B cell (primary cell): ENCODE results near the gene BCL2. TPM values are rescaled to one million over a fixed set of nuclear protein-coding genes. Genes with fewer than 3 reads are reported as not detected.
A peak's percentile ranks its signal among the peaks of the same experiment; 100 is the strongest.

Source experiments
- ATAC-seq: fragments of 200-7000 bp; cut with Tn5 transposase; one replicate; pipeline ENCODE4 v1.10.0; 2021; ENCODE audit warnings: low read depth, mild to moderate bottlenecking, moderate number of reproducible peaks, moderate library complexity
- CTCF ChIA-PET: fragments of 350-600 bp; sonication (Branson Sonifier 250); formaldehyde crosslinking; loops from one replicate; lab custom pipeline; 2021; ENCODE audit warnings: antibody characterized with exemption, inconsistent platforms; lab: Charles Lee
- POLR2A ChIA-PET: fragments of 350-600 bp; sonication (Branson Sonifier 250); formaldehyde crosslinking; loops from one replicate; lab custom pipeline; 2021; ENCODE audit warnings: antibody characterized with exemption; lab: Charles Lee
- DNase-seq: peaks from one replicate; pipeline ENCODE4 v3.0.0; 2013
- H2AFZ ChIP-seq: 2 replicates; pipeline ENCODE4 v1.6.1; 2012; ENCODE audit warnings: mild to moderate bottlenecking, low read depth, low read length; ENCODE audit not compliant: insufficient read depth, poor library complexity, severe bottlenecking
- H3K27ac ChIP-seq, 2 donors: 1 replicate in 1 of 2; 2 replicates in 1 of 2; pipeline ENCODE4 v1.5.1; 2012 to 2013; ENCODE audit warnings: low read length in 2 of 2, mild to moderate bottlenecking in 2 of 2, moderate library complexity in 1 of 2
- H3K27me3 ChIP-seq, 4 experiments: fragments of 200-600 bp in 1 of 4; sonication (generic) in 1 of 4; replicated peaks in 1 of 4; 1 replicate in 2 of 4; 2 replicates in 2 of 4; pipeline versions ENCODE4 v1.6.1 to v1.7.0; 2013 to 2016; ENCODE audit warnings: low read length in 3 of 4, mild to moderate bottlenecking in 2 of 4, mixed read lengths in 1 of 4, moderate library complexity in 1 of 4; ENCODE audit not compliant: insufficient read depth in 4 of 4, control insufficient read depth in 3 of 4; ENCODE audit errors: control extremely low read depth in 1 of 4
- H3K36me3 ChIP-seq, 2 experiments: replicated peaks in 1 of 2; 1 replicate in 1 of 2; 2 replicates in 1 of 2; pipeline versions ENCODE4 v1.6.1 to v1.7.1; 2013; ENCODE audit warnings: low read length in 1 of 2; ENCODE audit not compliant: insufficient read depth in 2 of 2, control insufficient read depth in 1 of 2; ENCODE audit errors: control extremely low read depth in 1 of 2, extremely low read depth in 1 of 2
- H3K4me1 ChIP-seq, 2 donors: fragments of 200-600 bp in 1 of 2; sonication (generic) in 1 of 2; 1 replicate in 1 of 2; 2 replicates in 1 of 2; pipeline versions ENCODE4 v1.5.1 to v1.6.1; 2013 to 2017; ENCODE audit warnings: low read length in 2 of 2; ENCODE audit not compliant: control insufficient read depth in 2 of 2, insufficient read depth in 2 of 2
- H3K4me2 ChIP-seq: replicated peaks from 2 replicates; pipeline ENCODE3; 2012; ENCODE audit warnings: mild to moderate bottlenecking, low read depth, low read length; ENCODE audit not compliant: poor library complexity, severe bottlenecking
- H3K4me3 ChIP-seq, 5 experiments: fragments of 200-600 bp in 1 of 5; sonication (generic) in 1 of 5; 1 replicate in 3 of 5; 2 replicates in 2 of 5; pipeline versions ENCODE4 v1.5.1 to v1.7.0; 2011 to 2016; ENCODE audit warnings: low read length in 4 of 5, mild to moderate bottlenecking in 4 of 5, low read depth in 2 of 5, control low read depth in 1 of 5, moderate library complexity in 1 of 5; ENCODE audit not compliant: insufficient read depth in 1 of 5; ENCODE audit errors: control extremely low read depth in 1 of 5, extremely low read depth in 1 of 5
- H3K79me2 ChIP-seq: fragments of 200-600 bp; sonication (generic); one replicate; pipeline ENCODE4 v1.6.0; 2016; ENCODE audit warnings: low read length; ENCODE audit not compliant: control insufficient read depth, insufficient read depth
- H3K9ac ChIP-seq: fragments of 200-600 bp; sonication (generic); 2 replicates; pipeline ENCODE4 v1.6.1; 2017; ENCODE audit warnings: mild to moderate bottlenecking, low read length, moderate library complexity
- H3K9me3 ChIP-seq, 3 donors: one replicate each; pipeline versions ENCODE4 v1.6.1 to v1.7.1; 2013; ENCODE audit warnings: low read length in 2 of 3; ENCODE audit not compliant: control insufficient read depth in 2 of 3, insufficient read depth in 1 of 3; ENCODE audit errors: control extremely low read depth in 1 of 3
- H4K20me1 ChIP-seq: 2 replicates; pipeline ENCODE4 v1.6.0; 2012; ENCODE audit warnings: mild to moderate bottlenecking, low read length; ENCODE audit not compliant: insufficient read depth, control insufficient read depth, poor library complexity, severe bottlenecking
- H3K27ac Mint-ChIP-seq: one replicate; pipeline ENCODE4 v1.8.0; 2021; ENCODE audit warnings: mixed read lengths
- H3K27me3 Mint-ChIP-seq: one replicate; pipeline ENCODE4 v1.8.0; 2021; ENCODE audit warnings: mixed read lengths
- H3K4me1 Mint-ChIP-seq: one replicate; pipeline ENCODE4 v1.8.0; 2021; ENCODE audit warnings: mixed read lengths
- H3K4me3 Mint-ChIP-seq: one replicate; pipeline ENCODE4 v1.8.0; 2021; ENCODE audit warnings: mixed read lengths
- H3K9me3 Mint-ChIP-seq: one replicate; pipeline ENCODE4 v1.8.0; 2022; ENCODE audit warnings: mixed read lengths; ENCODE audit not compliant: insufficient read depth
- CTCF ChIP-seq: fragments of 200-600 bp; IDR thresholded peaks from one replicate; pipeline ENCODE4 v1.8.0; 2022; ENCODE audit warnings: antibody characterized with exemption, mild to moderate bottlenecking
- EZH2 ChIP-seq: IDR thresholded peaks from 2 replicates; pipeline ENCODE4 v1.6.1; 2012; ENCODE audit warnings: borderline replicate concordance, low read depth, mild to moderate bottlenecking, moderate library complexity, low read length; ENCODE audit not compliant: insufficient read depth, poor library complexity, severe bottlenecking
- WGBS: methylation state at CpG from one replicate; pipeline ENCODE4 v1.1.5; 2013; ENCODE audit warnings: missing lambda C conversion rate; ENCODE audit not compliant: insufficient coverage; 5-methylcytosine and 5-hydroxymethylcytosine counted together
- intact Hi-C: fragments of 100-400 bp; cut with micrococcal nuclease; formaldehyde crosslinking; loops from one replicate; pipeline ENCODE4 v1.10.0; 2022
- polyA plus RNA-seq: library from polyadenylated mRNA; depleted of rRNA; stranded (reverse); fragments of >200 nt; gene quantifications from 2 replicates; pipeline ENCODE4 v1.2.3, GENCODE V29; 2012
- total RNA-seq, 2 donors: library from RNA; stranded (reverse); fragments of 120-200 nt in 1 of 2; gene quantifications; 1 replicate in 1 of 2; 2 replicates in 1 of 2; pipeline versions ENCODE4 v1.2.3 to v1.2.4, GENCODE V29; 2013 to 2022

Gene BCL2
- total and polyA plus RNA-seq, 2 donors (not counting 1 experiment from before 2014, with no cell fraction given) = 27.6 to 144 TPM

GRCh38 chr18:63173983-63174382 is 145.6 kb downstream of the BCL2 start:
- intact Hi-C loops = no loop called here

GRCh38 chr18:63169853-63170252 is 149.7 kb downstream of the BCL2 start:
- ChIA-PET CTCF (no interaction called here), POLR2A (no interaction called here)
- H4K20me1 ChIP-seq = no peaks in the 10 kb centered on the region
- H3K36me3 ChIP-seq = peaks cover 0 to 5% of the 10 kb centered on the region in 2 experiments
- H3K27ac ChIP-seq = no peak overlapping the region
- Mint-ChIP-seq H3K27me3 (no peaks in the 10 kb centered on the region), H3K4me3 (no peak overlapping the region), H3K4me1 (peaks cover 44% of the 10 kb centered on the region), H3K27ac (no peak overlapping the region), H3K9me3 (no peaks in the 10 kb centered on the region)
- no peaks in the 10 kb centered on the region for H3K27me3 ChIP-seq
- no peak overlapping the region for H3K9ac ChIP-seq
- TF ChIP-seq EZH2 (no peak), CTCF (no peak)
- no peaks in the 10 kb centered on the region for H3K9me3 ChIP-seq
- H3K4me3 ChIP-seq = no peak overlapping the region
- no peak overlapping the region for H3K4me2 ChIP-seq
- WGBS = no CpG with 5 or more reads among the region's 5 CpGs
- H3K79me2 ChIP-seq = peaks cover 75% of the 10 kb centered on the region
- DNase-seq = no peak
- no peak overlapping the region for H2AFZ ChIP-seq
- no peak for ATAC-seq
- H3K4me1 ChIP-seq = peaks cover 5 to 14% of the 10 kb centered on the region in 2 donors
- intact Hi-C loops = no loop called here

More at GRCh38 chr18:63173983-63174382, 145.6 kb downstream of the BCL2 start:
- Mint-ChIP-seq H3K9me3 (no peaks in the 10 kb centered on the region), H3K27ac (no peak overlapping the region), H3K4me1 (peaks cover 62% of the 10 kb centered on the region), H3K4me3 (no peak overlapping the region), H3K27me3 (no peaks in the 10 kb centered on the region)
- Histone ChIP-seq H2AFZ (no peak overlapping the region), H3K4me1 (peaks cover 29 to 40% of the 10 kb centered on the region in 2 donors), H3K9ac (no peak overlapping the region), H3K9me3 (no peaks in the 10 kb centered on the region), H3K27ac (no peak overlapping the region), H3K79me2 (peaks cover 78% of the 10 kb centered on the region), H3K36me3 (peaks cover 0 to 5% of the 10 kb centered on the region in 2 experiments), H3K4me2 (peak overlapping the region; percentile 17), H3K4me3 (no peak overlapping the region), H4K20me1 (peaks cover 1% of the 10 kb centered on the region), H3K27me3 (no peaks in the 10 kb centered on the region)
- no peak for ATAC-seq
- TF ChIP-seq CTCF (no peak), EZH2 (no peak)
- ChIA-PET CTCF (interaction anchor here (0.7 to 1.9 kb wide), 6 partner anchors 10 to 144 kb away, joined by 3 to 16 read pairs (median 6); no protein-coding TSS in a partner anchor), POLR2A (interaction anchor here (1.1 to 1.8 kb wide), 2 partner anchors 13 to 119 kb away, joined by 3 to 4 read pairs; no protein-coding TSS in a partner anchor)
- WGBS = no CpG with 5 or more reads among the region's 2 CpGs
- DNase-seq = no peak
